ENCODE results near the gene PKD2L1.
"Not testable (repeated sequence)": the region's sequence is repeated elsewhere in the genome, so short reads cannot be mapped to it uniquely, and the experiment has no call there.

PKD2L1 gene

DNA sequence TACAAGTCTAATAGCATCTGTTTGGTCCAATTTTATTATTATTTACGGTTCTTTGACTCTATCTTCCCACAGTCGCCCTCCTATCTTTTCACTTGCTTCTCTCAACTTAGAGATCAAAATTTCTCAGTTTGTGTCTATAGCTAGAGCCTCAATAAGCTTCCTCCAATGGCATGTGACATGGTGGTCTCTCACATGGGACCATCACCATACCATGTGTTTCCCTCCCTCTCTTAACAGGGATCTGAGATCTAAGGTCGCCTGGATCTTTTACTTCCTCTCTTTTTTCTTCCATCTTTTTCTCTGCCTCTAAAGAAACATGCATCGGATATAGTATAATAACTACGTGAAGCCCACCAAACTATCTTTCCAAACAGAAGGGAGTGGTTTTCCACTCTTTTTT is 1.8 kb downstream of the PKD2L1 start:
- no peak for DNase-seq

DNA sequence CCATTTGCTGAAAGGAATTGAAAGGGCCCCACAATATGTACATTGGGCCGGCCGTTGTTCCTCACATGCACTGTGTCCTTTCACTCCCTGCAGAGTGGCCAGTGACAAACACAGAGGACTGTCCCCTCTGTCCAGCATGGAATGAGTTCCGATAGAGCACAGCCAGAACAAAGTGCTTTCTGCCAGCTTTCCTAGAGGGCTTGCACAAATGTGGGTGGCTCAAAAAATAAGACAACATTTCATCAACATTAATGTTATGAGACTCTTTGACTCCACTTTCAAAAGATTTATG is 2.4 kb downstream of the PKD2L1 start:
- no peak for DNase-seq

DNA sequence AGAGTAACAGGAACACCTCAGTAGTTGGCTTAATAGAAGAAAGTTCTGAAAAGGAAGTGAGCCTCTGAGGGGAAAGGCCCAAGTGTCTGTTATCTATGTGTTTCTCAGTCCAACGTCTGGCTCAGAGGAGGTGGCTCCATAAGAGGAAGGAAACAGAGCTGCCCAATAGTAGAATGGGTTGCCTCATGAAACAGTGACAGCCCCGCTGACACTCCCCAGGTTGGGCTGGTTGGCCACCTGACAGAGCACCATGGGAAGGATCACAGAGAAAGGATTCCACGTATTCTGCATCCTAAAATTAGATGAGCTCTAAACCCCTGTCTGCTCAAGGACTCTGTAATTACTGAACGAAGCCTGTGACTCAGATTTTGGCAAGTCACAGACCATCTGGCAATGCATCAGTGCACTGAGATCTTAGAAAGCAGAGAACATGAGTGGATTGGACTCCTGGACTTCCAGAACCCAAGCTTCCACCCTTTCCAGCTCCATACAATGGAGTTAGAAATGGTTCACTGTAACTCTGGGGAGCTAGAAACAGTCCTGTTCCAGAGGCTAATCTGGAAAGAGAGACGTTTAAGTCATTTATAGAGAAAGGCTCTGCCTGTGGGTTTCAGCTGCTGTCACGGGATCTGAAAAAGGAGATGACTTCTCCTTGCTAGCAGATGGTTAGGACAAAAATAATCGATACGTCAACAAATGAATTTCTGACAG is 2.9 kb downstream of the PKD2L1 start:
- no peak for DNase-seq

DNA sequence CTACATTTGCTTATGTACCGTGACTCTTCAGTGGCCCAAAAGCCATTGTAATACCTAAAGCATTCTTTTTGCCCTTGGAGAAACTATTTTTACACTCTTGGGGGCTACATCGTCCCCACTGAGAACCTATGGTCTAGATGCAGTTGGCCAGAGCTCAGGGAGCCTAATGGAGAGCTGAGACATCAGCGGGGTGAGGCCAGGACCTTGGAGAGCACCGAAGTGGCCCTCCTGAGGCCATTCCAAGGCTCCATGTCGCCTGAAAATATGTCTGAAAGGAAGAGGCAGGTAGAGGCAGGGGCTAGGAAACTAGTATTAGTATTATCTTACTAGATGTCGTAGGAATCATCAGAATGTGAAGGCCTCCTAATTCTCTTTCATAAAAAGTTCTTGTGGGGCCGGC is 4.9 kb downstream of the PKD2L1 start:
- no peak for DNase-seq

DNA sequence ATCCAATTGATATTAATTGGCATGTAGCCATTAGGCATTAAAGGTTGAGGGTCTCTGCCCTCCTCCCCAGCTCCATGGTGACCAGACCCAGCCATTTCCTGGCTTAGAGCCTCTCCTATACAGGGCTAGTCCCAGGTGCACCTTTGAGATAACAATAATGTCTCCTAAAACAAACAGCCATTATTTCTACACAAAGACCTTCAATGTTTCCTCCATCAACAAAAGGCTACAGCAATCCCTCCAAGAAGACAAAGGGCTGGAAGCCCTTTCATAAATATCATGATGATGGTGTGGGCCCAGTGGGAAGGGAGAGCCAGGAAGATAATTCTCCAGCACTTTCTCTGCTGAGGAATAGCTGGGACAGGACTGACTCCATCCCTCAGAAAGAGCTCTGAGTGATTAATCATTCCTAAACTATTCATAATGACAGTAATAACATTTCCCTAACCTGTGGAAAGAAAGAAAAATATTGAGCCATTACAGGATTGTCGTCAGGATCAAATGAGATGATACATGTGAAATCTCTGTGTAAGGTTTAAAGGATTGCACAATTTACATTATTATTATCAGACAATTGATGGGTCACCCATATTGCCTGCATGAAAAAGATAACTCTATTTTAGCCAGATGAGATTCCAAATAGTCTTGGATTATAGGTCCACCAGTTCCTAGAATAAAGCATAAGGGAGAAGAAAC is 10.2 kb downstream of the PKD2L1 start:
- DNase-seq = no peak

DNA sequence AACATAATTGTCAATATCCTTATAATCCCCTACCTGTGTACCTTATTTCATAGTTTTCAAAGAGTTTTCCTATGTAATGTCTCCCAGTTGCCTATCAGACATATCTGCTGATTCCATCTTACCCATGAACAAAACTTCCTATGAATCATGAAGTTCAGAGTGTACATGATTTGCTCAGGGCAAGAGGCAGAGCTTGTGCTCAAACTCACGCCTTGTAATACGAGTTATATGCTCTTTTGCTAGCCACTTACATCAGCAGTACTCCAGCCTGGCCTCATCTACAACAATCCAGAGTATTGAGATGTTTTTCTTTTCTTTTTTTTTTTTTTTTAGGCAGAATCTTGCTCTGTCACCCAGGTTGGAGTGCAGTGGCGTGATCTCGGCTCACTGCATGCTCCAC is 11.8 kb downstream of the PKD2L1 start:
- no peak for DNase-seq

DNA sequence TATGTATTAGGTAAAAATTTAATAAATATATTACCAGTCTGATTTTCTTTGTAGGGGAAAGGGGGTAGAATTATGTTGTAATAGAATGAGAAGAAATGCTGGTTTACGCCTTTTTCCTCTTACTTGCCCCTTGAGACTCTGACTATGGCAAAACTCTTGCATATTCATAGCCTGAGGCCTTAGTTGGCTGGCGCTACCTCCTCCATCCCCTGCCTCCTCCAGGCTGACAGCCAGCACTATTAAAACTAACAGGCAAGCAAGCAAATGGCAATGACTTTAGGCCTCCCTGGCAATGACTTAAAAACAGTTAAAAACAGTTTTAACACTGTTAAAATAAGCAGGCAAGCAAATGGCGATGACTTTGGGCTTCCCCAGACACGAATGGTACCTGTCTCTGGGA is 14.4 kb downstream of the PKD2L1 start:
- DNase-seq = no peak

DNA sequence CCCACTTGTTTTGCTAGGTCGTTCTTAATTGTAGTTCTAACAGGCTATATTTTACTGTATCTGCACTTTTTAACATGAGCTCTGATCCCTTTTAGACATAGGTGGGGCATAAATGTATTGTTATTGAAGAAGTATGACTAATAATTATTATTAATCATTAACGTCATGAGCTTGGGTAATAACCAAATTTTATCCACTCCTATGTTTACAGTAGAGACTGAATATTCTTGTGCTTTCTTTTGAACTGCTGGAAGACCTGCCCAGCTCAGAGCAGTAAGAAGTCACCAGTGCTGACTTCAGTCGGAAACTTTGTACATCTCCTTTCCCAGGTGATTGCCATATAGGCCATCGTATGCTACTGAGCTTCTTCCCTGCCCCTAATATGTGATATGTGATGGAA is 18.7 kb downstream of the PKD2L1 start:
- no peak for DNase-seq

DNA sequence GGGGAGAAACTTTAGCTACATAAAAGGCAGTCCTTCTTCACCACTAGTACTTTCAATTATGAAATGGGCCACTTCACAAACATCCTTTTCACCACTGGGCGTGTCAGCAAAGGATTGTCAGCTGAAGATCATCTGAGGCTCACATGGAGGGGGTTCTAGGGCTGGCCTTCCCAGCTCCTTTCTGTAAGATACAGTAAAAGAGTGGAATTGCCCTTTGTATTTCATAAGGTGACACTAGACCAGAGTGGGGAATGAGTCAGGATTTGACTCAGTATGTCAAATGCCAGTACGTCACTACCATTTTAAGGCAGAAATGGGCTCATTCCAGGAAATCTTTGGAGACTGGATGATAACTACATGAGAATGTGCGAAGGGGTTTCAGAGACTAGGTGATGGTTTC is 22.3 kb downstream of the PKD2L1 start:
- no peak for DNase-seq

DNA sequence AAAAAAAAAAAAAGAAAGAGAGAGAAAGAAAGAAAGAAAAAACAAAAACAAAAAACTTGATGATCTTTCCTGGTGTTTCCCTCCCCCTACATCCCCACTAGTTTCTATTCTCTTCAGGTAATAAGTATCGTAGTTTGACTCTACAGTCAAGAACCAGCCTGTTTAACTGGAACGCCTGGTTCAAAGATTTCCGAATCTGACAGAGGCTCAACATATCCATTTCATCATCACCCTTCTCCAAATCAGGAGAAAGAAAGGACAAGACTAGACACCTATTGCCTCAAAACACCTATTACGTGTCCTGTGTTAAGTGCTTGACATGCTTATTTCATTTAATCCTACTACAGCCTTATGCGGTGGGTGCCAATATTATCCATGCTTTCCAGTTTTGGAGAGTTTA is 23.2 kb downstream of the PKD2L1 start:
- DNase-seq = no peak

DNA sequence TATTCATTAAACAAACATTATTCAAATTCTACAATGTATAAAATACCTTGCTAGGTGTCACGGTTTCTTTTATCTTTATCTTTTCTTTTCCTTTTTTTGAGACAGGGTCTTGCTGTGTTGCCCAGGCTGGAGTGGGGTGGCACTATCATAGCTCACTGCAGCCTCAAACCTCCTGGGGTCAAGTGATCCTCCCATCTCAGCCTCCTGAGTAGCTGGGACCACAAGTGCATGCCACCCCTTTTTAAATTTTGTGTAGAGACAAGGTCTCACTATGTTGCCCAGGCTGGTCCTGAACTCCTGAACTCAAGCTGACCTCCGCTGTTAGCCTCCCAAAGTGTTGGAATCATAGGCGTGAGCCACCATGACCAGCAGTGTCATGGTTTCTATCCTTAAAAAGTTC is 25.6 kb downstream of the PKD2L1 start:
- no peak for DNase-seq

DNA sequence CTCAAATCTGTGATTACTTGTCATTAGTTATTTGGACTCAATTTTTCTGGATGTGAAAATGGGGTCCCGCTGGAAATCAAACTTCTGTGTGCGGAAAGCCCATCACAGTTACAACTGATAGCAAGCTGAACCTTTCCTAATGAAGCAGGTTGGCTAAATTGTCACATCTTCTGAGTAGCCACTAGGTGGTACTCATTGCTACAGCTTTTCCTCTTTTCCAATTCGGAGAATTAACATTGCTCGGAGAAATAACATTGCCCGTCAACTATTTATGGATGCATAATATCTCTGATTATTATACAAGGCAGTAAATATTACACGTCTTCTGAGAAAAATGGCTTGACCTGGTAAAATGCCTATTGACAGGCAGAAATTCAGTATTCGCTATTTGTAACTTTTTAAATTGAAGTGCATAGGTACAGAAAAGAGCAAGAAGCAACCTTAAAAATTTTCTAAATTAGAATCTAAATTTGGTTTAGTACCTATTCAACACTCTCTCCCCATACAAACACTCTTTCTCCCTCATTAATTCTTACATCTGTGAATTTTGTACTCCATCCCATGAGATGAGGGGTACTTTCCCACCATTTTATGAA is 26.2 kb downstream of the PKD2L1 start:
- DNase-seq = peak; percentile 37

DNA sequence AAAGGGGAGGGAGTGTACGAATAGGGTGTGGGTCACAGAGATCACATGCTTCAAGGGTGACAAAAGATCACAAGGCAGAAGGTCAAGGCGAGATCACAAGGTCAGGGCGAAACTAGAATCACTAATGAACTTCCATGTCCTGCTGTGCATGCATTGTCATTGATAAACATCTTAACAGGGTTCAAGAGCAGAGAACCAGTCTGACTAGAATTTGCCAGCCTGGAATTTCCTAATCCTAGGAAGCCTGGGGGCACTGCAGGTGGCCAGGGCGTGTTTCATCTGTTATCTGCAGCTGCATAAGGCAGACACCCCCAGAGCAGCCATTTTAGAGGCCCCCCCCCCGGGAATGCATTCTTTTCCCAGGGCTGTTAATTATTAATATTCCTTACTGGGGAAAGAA is 28.9 kb downstream of the PKD2L1 start:
- DNase-seq = not testable (repeated sequence)

DNA sequence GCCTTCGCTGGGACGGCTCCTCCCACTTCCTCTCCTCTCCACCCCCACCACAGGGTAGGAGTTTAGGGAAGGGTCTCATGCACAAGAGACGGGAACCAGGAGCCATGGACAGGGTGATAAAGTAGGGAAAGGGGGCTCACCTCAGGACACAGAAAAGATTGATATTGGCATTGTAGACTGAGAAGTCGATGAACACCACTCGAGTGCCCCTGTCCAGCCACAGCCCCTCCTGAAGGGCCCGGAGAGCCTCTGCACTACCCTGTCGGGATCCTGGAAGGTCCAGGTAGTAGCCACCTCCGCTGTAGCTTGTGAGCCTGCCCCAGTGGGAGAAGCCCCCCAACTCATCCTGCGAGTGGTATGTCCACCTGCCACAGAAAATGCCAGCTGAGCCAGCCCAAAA is 32.8 kb downstream of the PKD2L1 start:
- no peak for DNase-seq

DNA sequence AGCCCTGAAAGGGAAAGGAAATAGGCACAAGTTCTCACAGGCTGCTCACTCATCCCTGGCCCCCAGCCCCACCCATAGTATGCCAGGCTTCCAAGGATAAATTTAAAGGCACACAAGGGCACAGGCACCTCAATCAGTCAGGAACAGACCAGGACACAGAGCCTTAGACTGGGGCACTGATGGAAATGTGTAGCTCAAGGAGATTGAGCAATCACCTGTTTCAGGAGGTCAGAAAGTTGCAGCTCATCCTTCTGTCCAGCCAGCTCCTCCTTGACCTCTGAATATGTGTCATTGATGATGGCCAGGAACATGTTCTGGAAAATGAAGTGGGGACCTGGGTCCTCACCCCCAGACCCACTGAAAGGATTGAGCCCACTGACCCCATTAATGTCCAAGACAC is 37.0 kb downstream of the PKD2L1 start:
- no peak for DNase-seq

DNA sequence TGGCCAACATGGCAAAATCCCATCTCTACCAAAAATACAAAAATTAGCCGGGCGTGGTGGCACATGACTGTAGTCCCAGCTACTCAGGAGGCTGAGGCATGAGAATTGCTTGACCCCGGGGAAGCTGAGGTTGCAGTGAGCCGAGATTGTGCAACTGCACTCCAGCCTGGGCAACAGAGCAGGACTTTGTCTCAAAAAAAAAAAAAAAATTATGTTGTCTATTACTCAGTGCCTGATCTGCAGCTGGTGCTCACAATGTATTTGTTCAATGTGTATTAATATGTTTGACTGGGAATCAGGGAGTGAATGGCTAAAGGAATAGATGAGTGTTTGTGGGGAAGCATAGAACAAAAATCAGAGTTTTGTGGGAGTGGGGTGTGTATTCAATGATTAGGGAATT is 37.7 kb downstream of the PKD2L1 start:
- not testable (repeated sequence) for DNase-seq

DNA sequence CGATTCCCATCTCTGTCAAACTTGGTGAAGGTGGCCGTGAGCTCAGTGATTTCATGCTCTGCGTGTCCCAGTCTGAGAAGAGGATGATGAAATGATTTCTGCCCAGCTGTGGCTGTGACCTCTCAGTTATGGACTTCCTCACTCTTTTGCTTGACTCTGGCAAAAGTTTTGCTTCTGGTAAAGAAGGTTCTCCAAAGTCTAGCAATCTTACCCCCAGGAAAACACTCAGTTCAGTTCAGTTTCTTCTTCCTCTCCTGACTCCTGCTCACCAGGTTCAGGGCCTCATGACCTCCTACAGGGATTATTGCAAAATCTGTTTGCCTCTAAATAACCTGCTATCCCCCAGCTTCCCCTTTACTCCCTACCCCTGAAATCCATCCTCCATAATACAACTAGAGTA is 38.7 kb downstream of the PKD2L1 start:
- DNase-seq = no peak

DNA sequence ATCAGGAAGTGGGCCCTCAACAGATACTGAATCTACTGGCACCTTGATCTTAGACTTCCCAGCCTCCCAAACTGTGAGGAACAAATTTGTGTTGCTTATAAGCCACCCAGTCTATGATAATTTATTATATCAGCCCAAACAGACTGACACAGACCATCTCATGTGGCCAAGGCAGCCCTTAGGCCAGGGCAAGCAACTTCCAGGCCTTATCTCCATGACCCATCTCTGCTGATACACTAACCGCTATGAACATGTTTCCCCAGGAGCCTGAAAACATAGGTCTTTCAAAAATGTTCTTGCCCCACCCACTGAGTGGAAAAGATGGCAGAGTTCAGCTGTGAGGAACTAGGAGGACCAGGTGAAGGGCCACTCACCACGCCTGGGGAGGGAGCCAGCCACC is 40.4 kb downstream of the PKD2L1 start:
- no peak for DNase-seq

DNA sequence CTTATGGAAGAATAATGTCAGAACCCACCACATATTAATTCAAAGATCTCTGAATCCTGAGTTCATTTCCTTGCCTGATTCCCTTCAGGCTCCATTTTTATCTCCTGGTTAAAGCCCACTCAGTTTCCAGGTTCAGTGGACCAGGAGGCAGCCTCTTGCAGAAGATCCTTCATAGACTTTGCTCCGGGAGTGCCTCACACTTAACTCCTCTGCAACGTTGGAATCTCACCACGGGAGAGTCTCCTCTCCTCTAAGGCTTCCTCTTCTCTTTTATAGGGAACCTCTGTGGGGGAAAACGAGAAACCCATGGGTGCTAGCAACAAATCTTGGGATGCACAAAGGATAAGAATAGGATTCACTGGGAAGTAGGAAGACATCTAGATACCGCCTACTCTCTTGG is 41.8 kb downstream of the PKD2L1 start:
- no peak for DNase-seq

DNA sequence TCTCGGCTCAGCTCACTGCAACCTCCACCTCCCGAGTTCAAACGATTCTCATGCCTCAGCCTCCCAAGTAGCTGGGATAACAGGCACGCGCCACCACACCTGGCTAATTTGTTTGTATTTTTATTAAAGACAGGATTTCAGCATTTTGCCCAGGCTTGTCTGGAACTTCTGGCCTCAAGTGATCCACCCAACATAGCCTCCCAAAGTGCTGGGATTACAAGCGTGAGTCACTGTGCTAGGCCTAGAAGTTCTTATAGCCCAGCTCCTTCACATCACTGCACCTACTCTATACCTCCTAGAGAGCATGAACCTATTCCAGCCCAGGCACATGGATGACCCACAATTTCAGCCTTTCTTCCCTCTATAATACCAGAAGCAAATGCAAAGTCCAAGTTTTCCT is 42.3 kb downstream of the PKD2L1 start:
- no peak for DNase-seq

DNA sequence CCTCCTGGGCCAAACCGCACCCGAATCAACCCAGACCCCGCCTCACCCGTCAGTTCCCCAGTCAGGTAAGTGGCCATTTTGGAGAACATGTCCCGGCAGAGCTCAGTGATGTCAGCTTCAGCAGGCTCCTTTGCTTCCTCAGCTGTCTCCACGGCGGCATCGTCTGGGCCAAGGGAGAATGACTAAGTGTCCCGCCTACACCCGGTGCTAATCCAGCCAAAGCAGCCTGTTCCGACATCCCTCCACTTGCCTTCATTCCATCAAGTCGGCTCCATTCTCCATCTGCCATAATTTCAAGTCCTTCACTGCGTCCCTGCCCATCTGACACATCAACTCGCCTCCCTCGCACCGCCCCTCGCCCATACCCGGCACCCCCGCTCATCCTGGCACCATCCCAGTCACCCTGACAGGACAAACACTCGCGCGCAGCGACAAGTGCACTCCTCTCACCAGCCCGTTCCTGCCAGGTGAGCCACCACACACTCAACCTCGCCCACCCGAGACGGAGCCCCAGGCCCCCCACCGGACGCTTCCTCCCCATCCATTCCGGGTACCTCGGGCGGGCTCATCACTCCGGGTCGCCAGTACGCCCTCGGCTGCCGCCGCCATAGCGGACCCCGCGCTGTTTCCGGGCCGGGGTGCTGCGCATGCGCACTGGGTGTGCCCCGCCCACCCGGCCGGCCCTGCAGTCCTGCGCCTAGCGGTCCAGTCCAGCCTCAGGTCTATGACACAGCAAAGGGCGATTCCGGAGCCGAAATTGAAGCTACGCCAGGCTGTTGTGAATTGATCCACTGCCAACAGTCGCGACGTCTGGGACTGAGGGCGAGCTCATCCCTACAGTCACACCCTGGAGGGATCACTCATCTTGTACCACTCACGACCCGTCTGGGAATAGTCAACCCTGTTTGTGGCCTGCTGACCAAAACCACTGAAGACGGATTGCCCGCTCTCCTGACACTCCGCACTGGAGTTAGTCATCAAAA is 43.7 kb downstream of the PKD2L1 start, which contains the start of gene BLOC1S2:
Gene BLOC1S2 (minus strand): TSS at position 630 of the 983 bp plus-strand sequence. CDS start 21 bp downstream, at position 609.
- peak; percentile 94 for DNase-seq

DNA sequence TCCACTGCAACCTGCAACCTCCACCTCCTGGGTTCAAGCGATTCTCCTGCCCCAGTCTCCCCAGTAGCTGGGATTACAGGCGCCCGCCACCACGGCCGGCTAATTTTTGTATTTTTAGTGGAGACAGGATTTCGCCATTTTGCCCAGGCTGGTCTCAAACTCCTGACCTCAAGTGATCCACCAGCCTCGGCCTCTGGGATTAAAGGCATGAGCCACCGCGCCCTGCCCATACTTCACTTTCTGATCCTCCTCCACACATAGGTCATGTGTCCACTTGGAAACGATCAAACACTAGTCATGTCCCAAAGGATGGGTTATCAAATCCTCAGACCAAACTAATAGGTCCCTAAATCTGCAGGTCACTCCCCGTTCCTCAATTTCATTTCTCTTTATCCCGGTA is 44.7 kb downstream of the PKD2L1 start:
- not testable (repeated sequence) for DNase-seq

DNA sequence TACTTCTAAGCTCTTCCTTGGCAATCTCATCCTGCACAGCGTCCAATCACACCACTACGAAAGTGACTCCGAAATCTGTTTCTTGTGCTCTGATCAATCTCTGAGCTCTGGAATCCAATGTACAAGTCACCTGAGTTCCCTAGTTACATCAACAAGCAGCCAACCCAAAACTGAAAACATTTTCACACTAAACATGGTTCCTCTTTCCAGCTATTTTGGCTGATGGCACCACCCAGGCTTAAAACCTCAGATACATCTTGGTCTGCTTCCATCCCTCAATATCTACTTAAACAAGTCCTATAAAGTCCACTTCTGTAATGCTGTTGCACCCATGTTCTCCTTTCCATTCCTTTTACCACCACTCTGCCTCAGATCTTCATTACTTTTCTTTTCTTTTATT is 47.1 kb downstream of the PKD2L1 start:
- no peak for DNase-seq

Measured in eye (tissue), 1 donor.